SK-N-SH treated with all-trans-retinoic acid at 6 μM for 48 hours (cell line): ENCODE data around the gene KRT71.

Experiments
- ATAC-seq: fragments of 200-7000 bp; cut with Tn5 transposase; 3 replicates; pipeline ENCODE4 v1.9.1; 2020; ENCODE audit warnings: mild to moderate bottlenecking, moderate library complexity
- ARNTL ChIP-seq: fragments of 450-650 bp; formaldehyde crosslinking; IDR thresholded peaks from 2 replicates; pipeline ENCODE4 v1.5.0; 2020; ENCODE audit warnings: low read depth, mild to moderate bottlenecking, moderate library complexity, borderline replicate concordance
- CSDC2 ChIP-seq: fragments of 250-450 bp; sonication (Bioruptor Pico); IDR thresholded peaks from 2 replicates; pipeline ENCODE4 v1.5.0; 2020; ENCODE audit warnings: mild to moderate bottlenecking, moderate library complexity
- ESRRG ChIP-seq: fragments of 250-450 bp; sonication (Bioruptor Pico); IDR thresholded peaks from 2 replicates; pipeline ENCODE4 v1.6.1; 2021; ENCODE audit warnings: mild to moderate bottlenecking
- GLIS3 ChIP-seq: fragments of 250-450 bp; sonication (Bioruptor Pico); IDR thresholded peaks from 2 replicates; pipeline ENCODE4 v1.5.0; 2020; ENCODE audit warnings: mild to moderate bottlenecking, moderate library complexity
- ISL1 ChIP-seq: fragments of 250-450 bp; sonication (Bioruptor Pico); IDR thresholded peaks from 2 replicates; pipeline ENCODE4 v2.1.2; 2022; ENCODE audit warnings: mild to moderate bottlenecking, moderate library complexity
- OSR1 ChIP-seq: fragments of 250-450 bp; sonication (Bioruptor Pico); IDR thresholded peaks from 2 replicates; pipeline ENCODE4 v1.8.0; 2022; ENCODE audit warnings: moderate library complexity, mild to moderate bottlenecking, inconsistent platforms
- POU6F1 ChIP-seq: fragments of 250-450 bp; sonication (Bioruptor Pico); IDR thresholded peaks from 2 replicates; pipeline ENCODE4 v1.8.0; 2021; ENCODE audit warnings: low read depth, mild to moderate bottlenecking, moderate library complexity, borderline replicate concordance
- PPARA ChIP-seq: fragments of 250-450 bp; sonication (Bioruptor Pico); IDR thresholded peaks from 2 replicates; pipeline ENCODE4 v1.5.0; 2020; ENCODE audit warnings: mild to moderate bottlenecking, borderline replicate concordance
- RARB ChIP-seq: fragments of 250-450 bp; sonication (Bioruptor Pico); IDR thresholded peaks from 2 replicates; pipeline ENCODE4 v1.8.0; 2021; ENCODE audit warnings: mild to moderate bottlenecking, moderate library complexity
- SNAI2 ChIP-seq: fragments of 250-450 bp; sonication (Bioruptor Pico); IDR thresholded peaks from 2 replicates; pipeline ENCODE4 v1.5.0; 2020; ENCODE audit warnings: mild to moderate bottlenecking, moderate library complexity
- TOX ChIP-seq: fragments of 250-450 bp; sonication (Bioruptor Pico); IDR thresholded peaks from 2 replicates; pipeline ENCODE4 v1.8.0; 2021; ENCODE audit warnings: mild to moderate bottlenecking, moderate library complexity, borderline replicate concordance
- ZC3H10 ChIP-seq: fragments of 250-450 bp; sonication (Bioruptor Pico); IDR thresholded peaks from 2 replicates; pipeline ENCODE4 v1.5.1; 2021; ENCODE audit warnings: mild to moderate bottlenecking, moderate library complexity
- ZFP3 ChIP-seq: fragments of 250-450 bp; sonication (Bioruptor Pico); IDR thresholded peaks from 2 replicates; pipeline ENCODE4 v1.5.0; 2020; ENCODE audit warnings: mild to moderate bottlenecking, moderate library complexity
- ZFP30 ChIP-seq: fragments of 450-650 bp; formaldehyde crosslinking; IDR thresholded peaks from 2 replicates; pipeline ENCODE4 v1.5.0; 2022; ENCODE audit warnings: mild to moderate bottlenecking, moderate library complexity
- ZNF565 ChIP-seq: fragments of 450-650 bp; formaldehyde crosslinking; conservative IDR thresholded peaks from 2 replicates; pipeline ENCODE4 v1.5.0; 2020; ENCODE audit warnings: low read depth, mild to moderate bottlenecking, moderate library complexity
- ZNF70 ChIP-seq: fragments of 450-650 bp; formaldehyde crosslinking; IDR thresholded peaks from 2 replicates; pipeline ENCODE4 v1.5.0; 2020; ENCODE audit warnings: mild to moderate bottlenecking, moderate library complexity
- ZNF8 ChIP-seq: fragments of 450-650 bp; formaldehyde crosslinking; IDR thresholded peaks from 2 replicates; pipeline ENCODE4 v1.5.0; 2020; ENCODE audit warnings: mild to moderate bottlenecking, moderate library complexity
- TF ChIP-seq, protein P1 (sequence below): fragments of 250-450 bp; sonication (Bioruptor Pico); IDR thresholded peaks from 2 replicates; pipeline ENCODE4 v1.5.0; 2020; ENCODE audit warnings: mild to moderate bottlenecking, moderate library complexity
- TF ChIP-seq, protein P2 (sequence below): fragments of 250-450 bp; sonication (Bioruptor Pico); IDR thresholded peaks from 2 replicates; pipeline ENCODE4 v1.5.1; 2021; ENCODE audit warnings: mild to moderate bottlenecking, moderate library complexity
- TF ChIP-seq, protein P3 (sequence below): fragments of 250-450 bp; sonication (Bioruptor Pico); IDR thresholded peaks from 2 replicates; pipeline ENCODE4 v1.8.0; 2020; ENCODE audit warnings: mild to moderate bottlenecking, moderate library complexity, borderline replicate concordance

The KRT71 gene

GRCh38 chr12:52584156-52584682 lies 31.3 kb upstream of the KRT71 start:
- ATAC-seq: no peak
- no peak for TF ChIP-seq SNAI2 (CRISPR knock-in tag)
- TF ChIP-seq POU6F1 (CRISPR knock-in tag): no peak

DNA sequence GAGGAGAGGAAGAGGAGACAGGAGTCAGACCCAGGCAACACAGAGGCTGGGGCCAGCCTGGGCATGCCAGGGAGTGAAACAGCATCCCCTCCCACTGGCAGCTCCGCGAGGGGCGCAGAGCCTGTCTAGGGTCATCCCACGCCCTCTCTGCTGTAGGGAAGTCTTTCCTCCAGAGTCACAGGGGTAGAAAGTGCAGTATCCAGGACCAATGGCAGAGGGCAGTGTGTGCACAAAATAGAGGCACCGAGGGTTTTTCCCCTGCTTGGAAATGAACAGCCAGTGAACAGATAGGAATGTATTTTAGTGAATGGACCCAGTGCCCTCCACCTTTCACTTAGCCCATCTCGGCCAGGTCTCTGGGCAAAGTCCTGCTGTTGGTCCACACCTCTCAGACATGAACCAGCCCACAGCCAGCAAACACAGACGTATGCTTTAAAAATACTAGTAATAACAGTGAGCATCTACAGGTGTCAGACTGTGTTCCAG lies 30.1 kb upstream of the KRT71 start:
- TF ChIP-seq SNAI2 (CRISPR knock-in tag): no peak
- TF ChIP-seq GLIS3 (CRISPR knock-in tag): no peak
- TF ChIP-seq POU6F1 (CRISPR knock-in tag): no peak
- TF ChIP-seq, protein P1, sequence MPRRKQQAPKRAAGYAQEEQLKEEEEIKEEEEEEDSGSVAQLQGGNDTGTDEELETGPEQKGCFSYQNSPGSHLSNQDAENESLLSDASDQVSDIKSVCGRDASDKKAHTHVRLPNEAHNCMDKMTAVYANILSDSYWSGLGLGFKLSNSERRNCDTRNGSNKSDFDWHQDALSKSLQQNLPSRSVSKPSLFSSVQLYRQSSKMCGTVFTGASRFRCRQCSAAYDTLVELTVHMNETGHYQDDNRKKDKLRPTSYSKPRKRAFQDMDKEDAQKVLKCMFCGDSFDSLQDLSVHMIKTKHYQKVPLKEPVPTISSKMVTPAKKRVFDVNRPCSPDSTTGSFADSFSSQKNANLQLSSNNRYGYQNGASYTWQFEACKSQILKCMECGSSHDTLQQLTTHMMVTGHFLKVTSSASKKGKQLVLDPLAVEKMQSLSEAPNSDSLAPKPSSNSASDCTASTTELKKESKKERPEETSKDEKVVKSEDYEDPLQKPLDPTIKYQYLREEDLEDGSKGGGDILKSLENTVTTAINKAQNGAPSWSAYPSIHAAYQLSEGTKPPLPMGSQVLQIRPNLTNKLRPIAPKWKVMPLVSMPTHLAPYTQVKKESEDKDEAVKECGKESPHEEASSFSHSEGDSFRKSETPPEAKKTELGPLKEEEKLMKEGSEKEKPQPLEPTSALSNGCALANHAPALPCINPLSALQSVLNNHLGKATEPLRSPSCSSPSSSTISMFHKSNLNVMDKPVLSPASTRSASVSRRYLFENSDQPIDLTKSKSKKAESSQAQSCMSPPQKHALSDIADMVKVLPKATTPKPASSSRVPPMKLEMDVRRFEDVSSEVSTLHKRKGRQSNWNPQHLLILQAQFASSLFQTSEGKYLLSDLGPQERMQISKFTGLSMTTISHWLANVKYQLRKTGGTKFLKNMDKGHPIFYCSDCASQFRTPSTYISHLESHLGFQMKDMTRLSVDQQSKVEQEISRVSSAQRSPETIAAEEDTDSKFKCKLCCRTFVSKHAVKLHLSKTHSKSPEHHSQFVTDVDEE (CRISPR knock-in tag): no peak
- TF ChIP-seq ZFP3 (CRISPR knock-in tag): no peak
- TF ChIP-seq TOX (CRISPR knock-in tag): no peak
- no peak for TF ChIP-seq CSDC2 (CRISPR knock-in tag)
- no peak for TF ChIP-seq PPARA (CRISPR knock-in tag)
- no peak for TF ChIP-seq OSR1 (CRISPR knock-in tag)
- TF ChIP-seq, protein P2, sequence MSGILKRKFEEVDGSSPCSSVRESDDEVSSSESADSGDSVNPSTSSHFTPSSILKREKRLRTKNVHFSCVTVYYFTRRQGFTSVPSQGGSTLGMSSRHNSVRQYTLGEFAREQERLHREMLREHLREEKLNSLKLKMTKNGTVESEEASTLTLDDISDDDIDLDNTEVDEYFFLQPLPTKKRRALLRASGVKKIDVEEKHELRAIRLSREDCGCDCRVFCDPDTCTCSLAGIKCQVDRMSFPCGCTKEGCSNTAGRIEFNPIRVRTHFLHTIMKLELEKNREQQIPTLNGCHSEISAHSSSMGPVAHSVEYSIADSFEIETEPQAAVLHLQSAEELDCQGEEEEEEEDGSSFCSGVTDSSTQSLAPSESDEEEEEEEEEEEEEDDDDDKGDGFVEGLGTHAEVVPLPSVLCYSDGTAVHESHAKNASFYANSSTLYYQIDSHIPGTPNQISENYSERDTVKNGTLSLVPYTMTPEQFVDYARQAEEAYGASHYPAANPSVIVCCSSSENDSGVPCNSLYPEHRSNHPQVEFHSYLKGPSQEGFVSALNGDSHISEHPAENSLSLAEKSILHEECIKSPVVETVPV (CRISPR knock-in tag): no peak
- no peak for TF ChIP-seq ISL1 (CRISPR knock-in tag)
- TF ChIP-seq, protein P3, sequence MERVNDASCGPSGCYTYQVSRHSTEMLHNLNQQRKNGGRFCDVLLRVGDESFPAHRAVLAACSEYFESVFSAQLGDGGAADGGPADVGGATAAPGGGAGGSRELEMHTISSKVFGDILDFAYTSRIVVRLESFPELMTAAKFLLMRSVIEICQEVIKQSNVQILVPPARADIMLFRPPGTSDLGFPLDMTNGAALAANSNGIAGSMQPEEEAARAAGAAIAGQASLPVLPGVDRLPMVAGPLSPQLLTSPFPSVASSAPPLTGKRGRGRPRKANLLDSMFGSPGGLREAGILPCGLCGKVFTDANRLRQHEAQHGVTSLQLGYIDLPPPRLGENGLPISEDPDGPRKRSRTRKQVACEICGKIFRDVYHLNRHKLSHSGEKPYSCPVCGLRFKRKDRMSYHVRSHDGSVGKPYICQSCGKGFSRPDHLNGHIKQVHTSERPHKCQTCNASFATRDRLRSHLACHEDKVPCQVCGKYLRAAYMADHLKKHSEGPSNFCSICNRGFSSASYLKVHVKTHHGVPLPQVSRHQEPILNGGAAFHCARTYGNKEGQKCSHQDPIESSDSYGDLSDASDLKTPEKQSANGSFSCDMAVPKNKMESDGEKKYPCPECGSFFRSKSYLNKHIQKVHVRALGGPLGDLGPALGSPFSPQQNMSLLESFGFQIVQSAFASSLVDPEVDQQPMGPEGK (CRISPR knock-in tag): no peak
- TF ChIP-seq ZC3H10: no peak
- TF ChIP-seq ZFP30: no peak
- no peak for TF ChIP-seq ZNF70
- no peak for TF ChIP-seq ZNF565 (CRISPR knock-in tag)
- peak; percentile 94 for ATAC-seq

GRCh38 chr12:52582486-52582885 lies 29.5 kb upstream of the KRT71 start:
- TF ChIP-seq ISL1 (CRISPR knock-in tag) (no peak), SNAI2 (CRISPR knock-in tag) (no peak), RARB (CRISPR knock-in tag) (no peak), OSR1 (CRISPR knock-in tag) (no peak), ZFP30 (no peak), ZC3H10 (no peak), ESRRG (CRISPR knock-in tag) (no peak), ZNF8 (CRISPR knock-in tag) (no peak), ARNTL (CRISPR knock-in tag) (no peak)
- TF ChIP-seq, protein P3 (CRISPR knock-in tag): no peak

More at GRCh38 chr12:52582486-52582885, 29.5 kb upstream of the KRT71 start:
- no peak for ATAC-seq
